GM18868 (cell line): Measurements from ENCODE around the gene NMT1.
"Not testable (repeated sequence)": the region's sequence is repeated elsewhere in the genome, so short reads cannot be mapped to it uniquely, and the experiment has no call there.

Experiments
- ATAC-seq: cut with Tn5 transposase; IDR thresholded peaks from one replicate; pipeline ENCODE4 v1.9.1; 2021; ENCODE audit warnings: mild to moderate bottlenecking, moderate library complexity; ENCODE audit not compliant: unreplicated experiment

The NMT1 gene

DNA sequence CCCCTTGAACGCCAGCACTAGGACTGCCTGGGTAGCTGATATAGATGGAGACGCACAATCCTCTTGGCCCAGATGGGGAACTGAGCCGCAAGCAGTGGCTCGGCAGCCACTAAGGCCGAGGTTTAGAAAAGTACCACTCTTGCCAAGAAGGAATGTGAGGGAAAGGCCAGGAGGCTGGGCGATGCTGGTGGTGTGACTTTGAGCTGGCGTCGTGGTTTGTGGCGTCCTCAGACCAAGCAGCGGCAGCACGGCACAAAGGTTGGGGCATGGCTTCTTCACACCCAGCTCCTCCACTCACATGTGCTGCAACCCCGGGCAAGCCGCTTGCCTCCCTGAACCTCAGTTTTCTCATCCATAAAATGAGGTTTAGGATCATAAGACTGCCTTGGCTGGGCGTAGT is 25.3 kb upstream of the NMT1 start:
- no peak for ATAC-seq

DNA sequence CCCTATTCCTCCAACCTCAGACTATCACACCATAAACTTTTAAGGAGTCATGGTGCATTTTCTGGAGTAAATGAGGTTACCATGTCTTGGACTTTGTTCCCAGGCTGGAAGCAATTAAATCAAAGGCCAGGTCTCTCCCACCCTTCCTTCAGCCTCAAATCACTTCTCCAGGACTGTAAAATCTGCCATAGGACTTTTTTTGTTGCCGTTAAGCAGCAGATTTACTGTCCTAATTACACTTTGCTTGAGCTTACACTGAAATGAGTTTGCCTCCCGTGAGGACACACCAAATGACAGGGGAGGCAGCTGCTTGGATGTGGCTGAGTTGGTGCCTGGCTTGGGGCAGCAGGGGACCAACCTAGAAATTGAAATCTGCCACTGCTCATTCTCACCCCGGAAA is 24.4 kb upstream of the NMT1 start:
- no peak for ATAC-seq

DNA sequence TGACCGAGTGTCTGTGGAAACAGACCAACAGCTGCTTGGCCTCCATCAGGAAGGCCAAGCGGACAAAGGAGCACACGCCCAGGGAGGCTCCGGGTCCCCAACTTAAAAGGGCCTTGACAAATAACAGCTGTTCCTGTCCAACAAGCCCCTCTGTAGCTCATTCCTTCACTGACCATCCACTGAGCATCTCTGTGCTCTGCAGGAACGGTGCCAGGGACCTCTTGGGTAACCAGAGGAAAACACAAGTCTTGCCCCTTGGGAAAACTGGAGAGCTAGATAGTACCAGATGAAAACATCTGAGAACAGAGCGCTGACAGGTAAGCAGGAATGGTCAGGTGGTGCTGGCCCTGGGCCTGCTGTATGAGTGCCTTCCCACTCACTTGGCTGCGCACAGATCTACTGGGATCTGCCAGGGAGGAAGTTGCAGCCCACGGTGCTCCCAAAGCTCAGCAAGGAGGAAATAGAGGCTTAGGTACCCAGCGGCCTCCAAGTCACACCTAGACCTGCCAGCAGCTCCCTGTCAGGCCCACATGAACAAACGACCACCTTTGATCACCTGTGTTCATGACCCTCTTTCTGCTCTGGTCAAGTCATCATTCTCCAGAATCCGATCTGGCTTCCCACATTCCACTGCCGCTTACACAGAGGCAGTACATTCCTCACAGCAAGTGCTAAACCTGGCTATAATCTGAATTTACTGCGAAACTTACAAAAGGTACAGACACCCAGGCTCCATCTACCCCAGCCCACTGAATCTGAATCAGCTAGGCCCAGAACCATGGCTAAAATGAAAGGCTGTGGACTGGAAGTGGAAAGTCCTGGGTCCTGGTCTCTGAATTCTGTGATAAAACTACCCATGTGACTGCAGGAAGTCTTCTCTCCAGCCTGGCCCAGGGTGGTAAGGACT is 22.1 kb upstream of the NMT1 start:
- no peak for ATAC-seq

DNA sequence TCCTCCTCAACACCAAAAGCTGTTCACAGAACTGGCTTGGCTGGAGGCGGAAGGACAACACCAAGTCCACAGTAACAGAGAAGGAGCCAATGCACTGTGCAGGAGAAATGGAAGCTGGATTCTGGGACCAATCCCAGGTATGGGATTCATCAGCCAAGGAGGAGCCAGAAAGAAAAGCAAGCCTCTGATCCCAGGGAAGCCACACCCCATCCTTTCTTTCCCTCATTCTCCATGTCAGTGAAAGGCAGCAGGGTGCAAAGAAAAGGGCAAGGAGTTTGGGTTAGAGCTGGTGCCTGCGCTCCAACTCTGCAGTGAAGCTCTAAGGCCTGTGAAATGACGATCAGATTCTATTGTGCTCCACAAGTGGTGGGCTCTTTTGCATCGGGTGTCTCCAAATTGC is 20.7 kb upstream of the NMT1 start:
- ATAC-seq: no peak

DNA sequence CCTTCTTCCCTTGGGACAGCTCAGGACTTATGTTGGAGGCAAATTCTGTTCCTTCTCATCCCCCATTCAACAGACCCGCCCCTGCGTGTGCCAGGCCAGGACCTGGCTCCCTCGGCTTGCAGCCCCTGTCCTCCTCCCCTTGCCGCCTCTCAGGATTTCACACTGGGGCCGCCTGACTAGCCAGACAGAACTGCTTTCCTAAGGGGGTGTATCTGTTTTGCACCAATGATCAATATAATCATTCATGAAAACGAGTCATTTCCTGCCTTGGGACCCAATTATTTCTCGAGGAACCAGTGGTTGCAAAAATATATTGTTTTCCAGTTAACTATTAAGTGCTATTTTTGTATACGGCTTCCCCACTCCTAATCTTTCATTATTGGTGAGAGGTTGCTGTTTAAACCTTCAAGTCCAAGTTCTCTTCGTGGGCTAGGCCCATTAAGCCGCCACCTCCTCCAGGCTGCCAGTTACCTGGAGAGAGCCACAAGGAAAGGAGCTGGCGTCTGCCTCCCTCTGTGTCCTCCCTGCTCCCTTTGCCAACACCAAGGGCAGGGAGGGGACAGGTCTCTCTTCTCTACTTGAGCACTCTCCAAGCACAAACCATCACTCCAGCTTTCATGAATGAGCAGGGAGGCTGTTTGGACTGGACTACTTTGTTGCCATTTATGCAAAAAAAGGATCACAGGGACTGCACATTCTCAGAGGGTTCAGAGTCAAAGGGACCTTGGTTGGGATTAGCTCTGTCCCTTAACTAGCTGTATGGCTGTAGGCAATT is 18.6 kb upstream of the NMT1 start:
- no peak for ATAC-seq

DNA sequence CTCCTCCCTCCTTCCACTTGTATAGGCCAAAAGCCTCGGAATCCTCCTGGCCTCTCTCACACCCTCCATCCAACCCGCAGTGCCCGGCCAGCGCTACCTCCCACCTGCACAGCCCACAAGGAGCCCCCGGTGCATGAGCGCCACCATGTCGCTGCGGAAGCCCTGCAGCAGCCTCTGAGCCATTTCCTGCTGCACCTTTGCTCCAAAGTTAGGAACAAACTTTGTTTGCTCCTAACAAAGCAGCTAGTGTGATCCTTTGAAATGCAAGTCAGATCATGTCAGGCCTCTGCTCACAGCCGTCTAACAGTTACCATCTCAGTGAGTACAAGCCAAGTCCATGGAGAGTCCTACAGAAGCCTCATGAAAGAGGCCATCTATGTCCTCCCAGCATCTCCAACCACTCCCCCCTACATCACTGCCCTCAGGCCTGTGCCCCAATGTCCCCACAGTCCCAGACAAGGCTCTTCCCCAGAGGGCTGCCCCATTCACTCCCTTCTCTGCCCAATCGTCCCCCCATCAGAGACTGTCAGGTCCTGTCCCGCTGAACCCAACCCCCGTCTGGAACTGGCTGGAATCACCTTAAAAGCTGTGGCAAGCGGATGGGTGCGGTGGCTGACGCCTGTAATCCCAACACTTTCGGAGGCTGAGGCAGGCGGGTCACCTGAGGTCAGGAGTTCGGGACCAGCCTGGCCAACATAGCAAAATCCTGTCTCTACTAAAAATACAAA is 17.1 kb upstream of the NMT1 start:
- no peak for ATAC-seq

DNA sequence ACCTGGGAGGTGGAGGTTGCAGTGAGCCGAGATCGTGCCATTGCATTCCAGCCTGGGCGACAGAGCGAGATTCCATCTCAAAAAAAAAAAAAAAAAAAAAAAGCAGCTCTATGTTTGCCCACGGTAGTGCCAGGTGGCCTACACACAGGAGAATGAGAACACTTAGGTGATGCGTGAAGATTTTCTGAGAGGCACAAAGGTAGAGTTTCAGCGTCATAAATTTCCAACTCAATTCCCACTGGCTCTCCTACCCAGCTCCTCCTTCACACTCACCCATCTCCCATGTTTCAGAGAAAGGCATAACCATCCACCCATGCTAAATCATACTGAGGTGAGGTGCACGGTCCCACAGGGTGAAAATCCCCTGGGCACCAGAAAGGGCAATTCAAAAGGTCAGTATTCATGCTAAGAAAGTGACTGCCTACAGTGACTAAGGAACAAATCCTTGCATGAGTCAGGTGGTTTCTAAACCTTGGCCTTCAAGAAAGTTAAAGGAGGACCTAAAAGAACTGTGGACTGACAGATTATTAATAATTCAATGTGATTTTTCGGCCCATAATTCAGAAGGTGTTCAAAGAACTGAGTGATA is 14.5 kb upstream of the NMT1 start:
- ATAC-seq: no peak

DNA sequence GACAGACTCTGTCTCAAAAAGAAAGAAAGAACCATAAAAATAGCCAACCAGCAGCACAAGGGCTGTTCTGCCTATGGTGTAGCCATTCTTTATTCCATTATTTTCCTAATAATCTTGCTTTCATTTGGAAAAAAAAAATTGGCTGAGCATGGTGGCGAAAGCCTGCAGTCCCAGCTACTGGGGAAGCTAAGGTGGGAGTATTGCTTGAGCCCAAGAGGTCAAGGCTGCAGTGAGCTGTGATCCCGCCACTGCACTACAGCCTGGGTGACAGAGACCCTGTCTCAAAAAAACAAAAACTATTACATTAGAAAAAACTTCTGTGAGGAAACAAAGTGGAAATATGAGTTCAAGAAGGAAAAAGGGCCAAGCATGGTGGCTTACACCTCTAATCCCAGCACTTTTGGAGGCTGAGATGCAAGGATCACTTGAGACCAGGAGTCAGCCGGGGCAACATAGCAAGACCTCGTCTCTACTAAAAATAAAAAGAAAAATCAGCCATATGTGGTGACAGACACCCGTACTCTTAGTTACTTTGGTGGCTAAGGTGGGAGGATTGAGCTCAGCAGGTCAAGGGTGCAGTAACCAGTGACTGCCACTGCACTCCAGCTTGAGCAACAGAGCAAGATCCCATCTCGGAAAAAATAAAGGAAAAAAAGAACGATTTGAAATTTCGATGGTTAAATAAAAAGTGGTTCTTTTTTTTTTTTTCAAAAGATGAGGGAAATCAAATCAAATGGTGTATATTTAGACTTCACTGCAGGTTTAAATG is 12.1 kb upstream of the NMT1 start:
- no peak for ATAC-seq

DNA sequence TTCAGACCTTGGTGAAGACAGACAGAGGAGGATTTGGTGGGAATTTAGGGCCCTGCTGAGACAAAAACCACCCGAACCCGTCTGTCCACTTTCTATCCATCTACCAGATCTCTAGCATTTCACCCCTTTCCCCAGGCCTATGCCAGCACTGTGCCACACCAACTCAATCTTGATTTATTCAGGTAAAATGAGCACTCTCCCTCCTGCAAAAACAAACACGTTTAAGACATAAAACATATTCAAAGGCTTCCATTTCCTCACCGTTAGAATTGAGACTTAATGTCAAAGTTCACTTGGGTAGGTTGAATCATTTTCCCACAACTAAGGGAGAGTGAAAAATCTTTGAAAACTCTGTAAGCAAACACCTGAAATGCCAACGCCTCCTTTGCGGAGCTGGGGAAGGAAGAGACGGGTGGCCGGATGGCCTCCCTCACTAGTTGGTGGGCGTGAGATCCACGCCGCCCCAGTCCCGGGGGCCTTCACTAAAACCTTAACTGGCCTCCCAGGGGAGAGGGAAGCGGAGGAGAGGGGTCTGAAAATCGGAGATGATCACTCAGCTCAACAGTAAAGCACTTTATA is 10.5 kb upstream of the NMT1 start:
- ATAC-seq: no peak

DNA sequence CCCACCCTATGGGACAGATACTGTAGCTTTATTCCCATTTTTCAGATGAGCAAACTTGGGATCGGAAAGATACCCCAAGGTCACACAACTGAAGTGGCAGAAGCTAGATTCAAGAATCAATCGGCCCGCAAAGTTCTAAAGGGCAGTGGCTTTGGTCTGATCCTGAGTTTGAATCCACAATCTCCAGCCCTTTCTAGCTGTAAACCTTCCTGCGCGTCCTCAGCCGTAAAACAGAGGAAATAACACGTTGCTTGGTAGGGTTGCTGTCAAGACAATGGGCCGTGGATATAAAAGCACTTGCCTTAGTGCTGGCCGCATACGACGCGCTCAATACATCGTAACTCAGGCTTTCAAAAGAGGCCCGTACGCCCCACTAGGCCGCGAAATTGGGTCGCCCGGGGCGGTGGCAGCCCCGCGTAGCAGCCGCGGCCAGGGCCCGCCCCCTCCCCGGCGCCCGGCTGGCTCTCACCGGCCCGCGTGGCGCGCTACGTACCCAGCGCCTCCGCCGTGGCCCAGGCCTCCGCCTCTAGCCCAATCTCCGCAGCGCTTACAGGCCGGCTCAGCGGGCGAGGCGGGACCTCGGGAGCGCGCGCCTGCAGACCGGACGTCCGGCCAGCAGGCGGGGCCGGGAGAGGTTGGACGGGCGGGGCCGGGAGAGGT is 9.9 kb upstream of the NMT1 start, which contains the start of gene DCAKD:
Gene DCAKD (minus strand): TSS at position 573 of the 660 bp plus-strand sequence. CDS start 16,747 bp downstream, outside the sequence.
- ATAC-seq: peak; percentile 94

DNA sequence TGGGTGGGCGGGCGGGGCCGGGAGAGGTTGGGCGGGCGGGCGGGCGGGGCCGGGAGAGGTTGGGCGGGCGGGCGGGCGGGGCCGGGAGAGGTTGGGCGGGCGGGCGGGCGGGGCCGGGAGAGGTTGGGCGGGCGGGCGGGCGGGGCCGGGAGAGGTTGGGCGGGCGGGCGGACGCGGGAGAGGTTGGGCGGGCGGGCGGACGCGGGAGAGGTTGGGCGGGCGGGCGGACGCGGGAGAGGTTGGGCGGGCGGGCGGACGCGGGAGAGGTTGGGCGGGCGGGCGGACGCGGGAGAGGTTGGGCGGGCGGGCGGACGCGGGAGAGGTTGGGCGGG is 9.4 kb upstream of the NMT1 start:
- ATAC-seq: not testable (repeated sequence)

DNA sequence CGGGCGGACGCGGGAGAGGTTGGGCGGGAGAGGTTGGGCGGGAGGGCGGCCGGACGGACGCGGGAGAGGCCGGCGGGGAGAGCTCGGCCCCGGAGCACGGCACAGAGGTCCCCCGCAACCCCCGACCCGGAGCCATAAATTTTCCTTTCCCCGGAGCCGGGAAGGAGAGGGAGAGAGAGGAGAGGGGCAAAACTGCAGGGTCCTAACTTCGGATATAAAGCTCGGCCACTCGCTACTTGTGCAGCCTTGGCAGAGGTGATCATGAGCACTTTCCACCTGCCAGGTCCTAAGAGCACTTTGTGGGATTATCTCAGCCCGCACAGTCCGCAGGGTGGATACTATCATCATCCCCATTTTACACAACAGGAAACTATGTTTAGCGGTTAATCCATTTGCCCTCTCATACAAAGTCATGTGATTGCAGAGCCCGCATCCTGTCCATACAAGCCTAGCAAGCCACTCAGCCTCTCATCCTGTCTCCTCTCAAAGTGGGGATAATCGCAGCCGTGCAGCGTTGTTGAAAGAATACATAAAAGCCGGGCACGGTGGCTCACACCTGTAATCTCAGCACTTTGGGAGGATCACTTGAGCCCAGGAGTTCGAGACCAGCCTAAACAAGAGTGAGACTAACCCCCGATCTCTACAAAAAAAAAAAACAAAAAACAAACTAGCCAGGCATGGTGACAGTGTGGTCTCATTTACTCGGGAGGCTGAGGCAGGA is 8.9 kb upstream of the NMT1 start:
- no peak for ATAC-seq

DNA sequence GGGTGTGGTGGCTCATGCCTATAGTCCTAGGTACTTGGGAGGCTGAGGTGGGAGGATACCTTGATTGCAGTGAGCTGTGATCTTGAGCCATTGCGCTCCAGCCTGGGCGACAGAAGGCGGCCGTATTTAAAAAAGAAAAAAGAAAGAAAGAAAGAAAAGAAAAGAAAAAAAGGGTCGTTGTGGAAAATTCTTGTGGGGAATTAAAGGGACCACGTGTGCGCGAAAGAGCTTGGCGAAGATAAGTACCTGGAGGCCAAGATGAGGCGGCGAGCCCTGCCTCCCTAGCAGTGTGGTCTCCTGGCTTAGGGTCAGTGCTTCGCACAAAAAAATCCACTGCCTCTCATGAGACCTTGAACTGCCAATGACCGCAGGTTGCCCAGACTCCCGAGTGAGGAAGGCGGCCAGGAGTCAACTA is 728 bp upstream of the NMT1 start:
- no peak for ATAC-seq

DNA sequence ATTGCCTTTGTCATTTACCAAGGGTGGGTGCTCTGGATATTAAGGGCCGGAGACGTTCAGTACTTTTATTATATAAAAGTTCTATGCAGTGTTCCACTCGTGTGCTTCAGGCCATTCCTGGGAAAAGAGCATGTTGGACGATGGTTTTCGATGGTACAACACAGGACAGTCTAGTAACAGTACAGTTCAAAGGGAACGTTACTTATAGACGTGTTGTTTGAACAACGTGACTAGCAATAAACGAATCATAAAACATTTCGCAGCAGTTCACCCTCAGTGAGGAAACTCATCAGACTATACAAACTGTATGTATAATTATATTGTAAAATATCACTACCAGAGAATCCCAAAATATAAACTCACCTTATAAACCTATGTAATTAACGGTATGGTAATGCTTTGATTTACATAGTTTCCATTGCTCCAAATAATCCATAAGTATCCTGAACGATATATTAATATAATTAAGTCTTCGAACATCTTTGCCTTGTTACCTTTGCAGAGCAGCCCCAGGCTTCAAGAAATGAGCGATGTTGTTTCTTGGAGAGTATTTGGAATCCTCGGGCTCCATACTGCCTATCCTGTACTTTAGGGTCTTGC is 589 bp downstream of the NMT1 start:
- no peak for ATAC-seq

DNA sequence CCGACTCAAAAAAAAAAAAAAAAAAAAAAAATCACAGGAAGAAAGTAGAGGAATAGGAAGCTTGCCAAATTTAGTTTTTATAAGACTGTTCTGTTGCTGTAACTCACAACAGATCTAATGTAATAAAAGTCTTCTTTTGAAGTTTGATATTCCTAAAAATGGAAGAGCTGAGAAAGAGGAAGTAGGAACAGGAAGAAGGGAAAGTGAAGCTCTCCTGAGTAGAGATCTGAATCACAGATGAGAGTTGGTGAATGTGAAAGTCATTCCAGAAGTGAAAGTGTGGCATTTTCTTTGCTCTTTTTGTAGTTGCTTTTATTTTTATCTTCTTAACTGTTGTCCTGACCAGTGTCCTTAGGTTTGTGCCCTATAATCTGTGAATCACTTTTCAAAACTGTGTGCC is 2.1 kb downstream of the NMT1 start:
- ATAC-seq: no peak

DNA sequence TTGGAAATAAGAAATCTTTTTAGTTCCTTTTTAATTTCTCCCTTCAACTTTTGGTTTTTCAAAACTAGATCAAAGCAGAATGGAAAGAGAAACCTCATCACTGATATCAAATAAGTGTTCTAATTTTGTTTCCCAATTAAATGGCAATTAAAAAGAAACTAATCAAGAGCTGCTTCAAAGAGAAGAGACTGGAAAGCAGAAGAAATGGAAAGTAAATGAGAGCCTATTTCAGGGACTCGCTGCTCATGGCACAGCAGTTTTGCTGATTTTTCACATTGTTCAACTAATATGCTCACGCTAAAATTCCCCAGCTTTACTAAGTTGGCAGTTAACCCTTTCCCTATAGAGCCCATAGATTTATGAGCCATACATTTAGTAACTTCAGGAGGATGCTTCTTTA is 6.5 kb downstream of the NMT1 start:
- ATAC-seq: no peak

DNA sequence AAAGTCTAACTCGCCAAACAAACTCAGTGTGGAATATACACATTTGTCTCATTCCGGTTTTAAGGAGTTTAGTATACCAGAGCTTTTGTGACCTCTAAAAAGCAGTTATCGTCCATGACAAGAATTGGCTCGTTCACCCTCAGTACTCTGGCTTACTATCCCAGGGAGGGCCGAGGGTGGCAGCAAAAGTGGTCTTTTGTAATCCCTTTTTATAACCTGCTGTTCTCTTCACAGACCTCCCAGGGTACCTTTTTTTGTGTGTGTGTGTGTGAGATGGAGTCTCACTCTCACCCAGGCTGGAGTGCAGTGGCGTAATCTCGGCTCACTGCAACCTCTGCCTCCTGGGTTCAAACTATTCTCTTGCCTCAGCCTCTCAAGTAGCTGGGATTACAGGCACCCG is 8.9 kb downstream of the NMT1 start:
- ATAC-seq: no peak

DNA sequence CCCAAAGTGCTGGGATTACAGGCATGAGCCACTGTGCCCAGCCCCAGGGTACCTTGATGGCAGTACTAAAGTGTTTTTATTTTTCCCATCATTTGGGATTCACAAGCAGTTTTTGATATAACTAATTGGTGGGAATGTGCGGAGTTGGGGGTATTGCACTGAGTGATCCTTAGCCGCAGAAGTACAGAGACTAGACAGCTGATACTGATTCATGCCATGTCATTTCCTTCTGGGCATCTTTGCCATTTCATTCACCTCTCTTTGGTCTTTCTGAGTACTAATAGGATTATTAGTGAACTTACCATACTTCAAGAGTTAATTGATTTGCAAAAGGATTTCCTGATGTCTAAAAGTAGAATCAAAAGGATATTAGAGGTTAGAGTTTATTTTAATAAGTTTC is 9.7 kb downstream of the NMT1 start:
- no peak for ATAC-seq
